HG03460 (cell line): ENCODE results near the gene SERPINA10.
"Not testable (repeated sequence)": the region's sequence is repeated elsewhere in the genome, so short reads cannot be mapped to it uniquely, and the experiment has no call there.

Experiments used
- ATAC-seq: cut with Tn5 transposase; IDR thresholded peaks from one replicate; pipeline ENCODE4 v1.9.1; 2021; ENCODE audit not compliant: unreplicated experiment

Gene SERPINA10

DNA sequence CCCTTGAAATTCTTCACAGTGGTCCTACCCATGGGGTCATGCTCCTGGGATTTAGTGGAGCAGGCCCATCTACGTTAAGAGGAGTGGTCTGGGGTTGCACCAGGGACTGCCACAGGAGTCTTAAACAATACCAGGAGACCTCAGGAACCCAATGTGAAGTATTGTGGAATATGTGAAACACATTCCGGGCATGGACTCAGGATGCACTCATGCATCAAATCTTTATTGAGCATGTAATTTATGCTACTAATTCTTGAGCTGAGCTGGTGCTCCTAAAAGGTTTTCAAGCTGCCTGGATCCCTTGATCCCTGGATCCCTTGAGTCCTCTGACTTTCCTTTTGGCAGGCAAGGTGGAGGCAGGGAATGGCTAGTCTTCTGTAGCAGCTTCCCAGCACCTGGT is 8.8 kb downstream of the SERPINA10 start:
- ATAC-seq: no peak

DNA sequence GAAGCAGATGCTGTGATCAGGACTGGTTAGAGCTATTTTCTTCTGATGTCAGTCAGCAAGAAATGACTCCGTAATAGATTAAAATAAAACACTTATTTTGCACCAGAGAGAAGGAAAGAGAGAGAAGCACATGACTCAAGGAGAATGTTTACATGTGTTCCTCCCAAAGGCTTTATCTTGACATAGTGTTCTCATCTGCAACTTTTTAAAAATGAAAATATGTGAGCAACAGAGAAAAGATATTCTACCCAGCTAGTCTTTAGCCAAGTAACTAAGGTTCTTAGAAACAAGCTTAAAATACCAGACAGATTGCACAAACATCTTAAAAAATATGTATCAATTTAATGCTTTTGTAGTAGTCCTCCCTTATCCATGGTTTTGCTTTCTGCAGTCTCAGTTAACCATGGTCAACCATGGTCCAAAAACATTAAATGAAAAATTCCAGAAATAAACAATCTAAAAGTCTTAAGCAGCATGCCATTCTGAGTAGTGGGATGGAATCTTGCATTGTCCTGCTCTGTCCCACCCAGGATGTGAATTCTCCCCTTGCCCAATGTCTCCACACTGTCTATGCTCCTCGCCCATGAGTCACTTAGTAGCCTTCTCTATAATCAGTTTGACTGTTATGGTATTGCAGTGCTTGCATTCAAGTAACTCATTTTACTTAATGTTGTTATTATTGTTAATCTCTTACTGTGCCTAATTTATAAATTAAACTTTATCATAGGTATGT is 9.9 kb downstream of the SERPINA10 start:
- ATAC-seq: no peak

DNA sequence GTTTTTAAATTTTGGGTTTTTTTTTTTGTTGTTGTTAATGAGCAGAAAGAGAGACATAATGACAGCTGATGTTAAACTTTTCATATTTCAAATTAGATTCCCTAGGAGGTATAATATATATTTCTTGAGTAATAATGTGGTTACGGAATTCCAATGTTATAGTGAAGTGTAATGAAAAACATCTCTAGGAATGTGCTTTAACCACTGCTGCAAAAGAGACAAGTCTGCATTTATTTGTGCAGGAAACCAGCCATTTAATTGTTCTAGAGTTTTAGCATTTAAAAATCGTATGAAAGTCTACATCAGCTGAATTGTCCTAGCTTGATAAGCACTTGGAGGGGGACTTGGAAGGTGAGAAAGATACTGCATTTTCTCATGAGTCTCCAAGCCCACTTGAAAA is 14.3 kb downstream of the SERPINA10 start:
- ATAC-seq: no peak

- ATAC-seq: not testable (repeated sequence)
These were observed 16.0 kb downstream of the SERPINA10 start for GRCh38 chr14:94276898-94277561.

DNA sequence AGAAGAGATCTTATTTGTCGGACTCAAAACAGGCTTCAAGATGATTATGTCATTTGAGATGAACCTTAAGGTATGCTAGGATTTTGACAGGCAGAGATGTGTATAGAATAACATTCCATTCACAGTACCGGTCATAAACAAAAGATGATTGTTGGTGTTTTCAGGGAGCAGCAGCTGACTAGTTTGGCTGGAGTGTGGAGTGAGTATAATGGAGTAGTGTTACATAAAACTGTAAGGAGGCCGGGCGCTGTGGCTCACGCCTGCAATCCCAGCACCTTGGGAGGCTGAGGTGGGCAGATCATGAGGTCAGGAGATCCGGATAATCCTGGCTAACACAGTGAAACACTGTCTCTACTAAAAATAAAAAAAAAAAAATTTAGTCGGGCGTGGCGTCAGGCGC is 23.9 kb downstream of the SERPINA10 start:
- no peak for ATAC-seq

DNA sequence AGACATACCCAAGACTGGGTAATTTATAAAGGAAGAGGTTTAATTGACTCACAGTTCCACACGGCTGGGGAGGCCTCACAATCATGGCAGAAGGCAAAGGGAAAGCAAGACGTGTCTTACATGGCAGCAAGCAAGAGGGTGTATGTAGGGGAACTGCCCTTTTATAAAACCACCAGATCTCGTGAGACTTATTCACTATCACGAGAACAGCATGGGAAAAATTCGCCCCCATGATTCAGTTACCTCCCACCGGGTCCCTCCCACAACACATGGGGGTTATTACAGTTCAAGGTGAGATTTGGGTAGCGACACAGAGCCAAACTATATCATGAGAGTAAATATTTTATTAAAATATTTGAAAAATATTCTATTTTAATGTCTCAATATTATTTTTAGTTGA is 24.5 kb downstream of the SERPINA10 start:
- not testable (repeated sequence) for ATAC-seq

DNA sequence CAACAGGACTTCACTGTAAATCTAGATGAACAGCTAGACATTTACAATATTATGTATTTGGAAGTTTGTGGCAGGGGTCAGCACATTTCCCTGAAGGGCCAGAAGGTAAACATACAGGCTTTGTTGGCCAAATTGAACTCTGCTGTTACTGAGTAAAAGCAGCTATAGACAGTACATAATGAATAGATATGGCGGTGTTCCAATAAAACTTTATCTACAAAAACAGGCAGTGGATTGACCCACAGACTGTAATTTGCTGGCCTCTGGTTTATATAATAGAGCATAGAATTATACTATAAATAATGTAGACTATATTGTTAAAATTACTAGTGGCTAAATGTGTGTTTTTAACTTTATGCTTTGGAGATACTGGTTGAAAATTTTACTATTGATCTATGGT is 25.7 kb downstream of the SERPINA10 start:
- ATAC-seq: no peak

DNA sequence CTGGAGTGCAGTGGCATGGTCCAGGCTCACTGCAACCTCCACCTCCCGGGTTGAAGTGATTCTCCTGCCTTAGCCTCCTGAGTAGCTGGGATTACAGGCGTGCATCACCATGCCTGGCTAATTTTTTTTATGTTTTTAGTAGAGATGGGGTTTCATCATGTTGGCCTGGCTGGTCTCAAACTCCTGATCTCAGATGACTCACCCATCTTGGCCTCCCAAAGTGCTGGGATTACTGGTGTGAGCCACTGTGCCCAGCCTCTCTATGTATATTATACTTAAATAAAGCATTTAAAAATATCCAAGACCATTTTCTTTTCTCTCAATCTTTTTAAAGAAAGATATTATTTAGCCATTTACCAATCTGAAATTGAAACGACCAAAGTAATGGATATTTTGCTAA is 28.9 kb downstream of the SERPINA10 start:
- ATAC-seq: not testable (repeated sequence)

DNA sequence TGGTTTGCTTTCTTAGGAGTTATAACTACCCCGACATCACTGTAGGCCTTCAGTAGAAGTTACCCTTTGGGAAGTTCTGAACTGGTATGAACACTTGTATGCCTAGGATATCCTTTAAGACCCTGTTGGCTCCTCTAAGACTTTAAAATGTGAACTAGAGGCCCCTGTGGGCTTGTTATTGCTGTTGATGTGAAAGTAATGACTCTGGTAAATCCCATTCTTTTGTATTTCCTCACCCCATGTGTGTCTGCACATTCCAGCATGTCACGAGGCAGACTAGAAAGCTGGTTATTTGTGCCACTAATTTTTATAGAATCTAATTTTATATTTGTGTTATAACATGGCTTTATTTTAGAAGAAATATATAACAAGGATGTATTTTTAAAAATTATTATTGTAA is 48.9 kb downstream of the SERPINA10 start:
- ATAC-seq: no peak

DNA sequence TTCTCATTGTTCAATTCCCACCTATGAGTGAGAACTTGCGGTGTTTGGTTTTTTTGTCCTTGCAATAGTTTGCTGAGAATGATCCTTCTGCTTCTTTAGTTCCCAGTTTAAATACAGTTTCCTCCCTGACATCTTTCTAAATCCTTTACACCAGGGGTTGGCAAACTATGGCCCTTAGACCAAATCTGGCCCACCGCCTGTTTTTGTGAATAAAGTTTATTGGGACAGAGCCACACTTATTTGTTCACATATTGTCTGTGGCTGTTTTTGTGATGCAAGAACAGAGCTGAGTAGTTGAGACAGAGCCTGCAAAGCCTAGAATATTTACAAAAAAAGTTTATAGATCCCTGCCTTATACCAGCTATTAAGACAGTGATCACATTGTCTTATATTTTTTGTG is 53.7 kb downstream of the SERPINA10 start:
- ATAC-seq: no peak

GRCh38 chr14:94237983-94238382 is 55.1 kb downstream of the SERPINA10 start:
- no peak for ATAC-seq

DNA sequence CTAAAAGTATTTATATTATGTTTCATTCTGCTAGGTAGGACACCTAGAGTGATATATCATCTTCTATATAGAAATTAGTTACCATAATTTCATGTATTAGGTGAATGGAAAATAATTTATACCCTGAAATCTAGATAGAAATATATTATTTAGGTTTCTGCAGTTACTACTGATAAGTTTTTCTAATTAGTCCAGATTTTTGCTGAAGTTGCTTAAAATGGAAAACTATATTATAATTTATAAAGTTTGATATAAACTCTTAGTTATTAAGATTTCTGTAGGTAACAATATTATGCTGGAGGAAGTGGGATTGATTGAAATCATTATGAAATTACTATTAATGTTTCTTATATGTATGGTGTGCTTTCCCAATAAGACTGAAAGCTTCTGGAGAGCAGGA is 56.0 kb downstream of the SERPINA10 start:
- ATAC-seq: no peak
